GM19035 (cell line): ENCODE measurements around the gene FGF22.
"Not testable (repeated sequence)": the region's sequence is repeated elsewhere in the genome, so short reads cannot be mapped to it uniquely, and the experiment has no call there.

ENCODE experiments used
- ATAC-seq: cut with Tn5 transposase; IDR thresholded peaks from one replicate; pipeline ENCODE4 v1.9.1; 2021; ENCODE audit not compliant: unreplicated experiment

The FGF22 gene

GRCh38 chr19:621819-622218 lies 17.9 kb upstream of the FGF22 start:
- no peak for ATAC-seq

GRCh38 chr19:622666-623065 lies 17.0 kb upstream of the FGF22 start:
- no peak for ATAC-seq

GRCh38 chr19:623175-623916 lies 16.3 kb upstream of the FGF22 start:
- ATAC-seq, result no peak

GRCh38 chr19:623974-624373 lies 15.7 kb upstream of the FGF22 start:
- no peak for ATAC-seq

- ATAC-seq, result no peak
Measured at GRCh38 chr19:624433-625109, 15.1 kb upstream of the FGF22 start.

- ATAC-seq, result no peak
Measured at GRCh38 chr19:625257-625656, 14.4 kb upstream of the FGF22 start.

- not testable (repeated sequence) for ATAC-seq
Measured at GRCh38 chr19:626566-626965, 13.1 kb upstream of the FGF22 start.

GRCh38 chr19:628168-628567 lies 11.5 kb upstream of the FGF22 start:
- ATAC-seq, result no peak

- ATAC-seq, result not testable (repeated sequence)
Measured at GRCh38 chr19:629515-629914, 10.2 kb upstream of the FGF22 start.

- no peak for ATAC-seq
Measured at GRCh38 chr19:629961-630714, 9.5 kb upstream of the FGF22 start.

GRCh38 chr19:632579-633067 lies 7.1 kb upstream of the FGF22 start:
- ATAC-seq, result peak; percentile 19

- ATAC-seq, result peak; percentile 81
Measured at GRCh38 chr19:633068-633785, 6.5 kb upstream of the FGF22 start, which contains the start of gene POLRMT. Gene POLRMT (minus strand): TSS chr19:633537. CDS start chr19:633512, 25 bp downstream.

- ATAC-seq, result no peak
Measured at GRCh38 chr19:633786-634639, 5.7 kb upstream of the FGF22 start.

GRCh38 chr19:634975-635652 lies 4.6 kb upstream of the FGF22 start:
- no peak for ATAC-seq

GRCh38 chr19:638906-639252 lies 800 bp upstream of the FGF22 start:
- ATAC-seq, result no peak

GRCh38 chr19:640161-640558 lies 481 bp downstream of the FGF22 start:
- no peak for ATAC-seq

- no peak for ATAC-seq
Measured at GRCh38 chr19:640606-641189, 1.0 kb downstream of the FGF22 start.

GRCh38 chr19:641702-642101 lies 2.0 kb downstream of the FGF22 start:
- ATAC-seq, result no peak
